ENCODE results near the gene THOC2.
"Not testable (repeated sequence)": the region's sequence is repeated elsewhere in the genome, so short reads cannot be mapped to it uniquely, and the experiment has no call there.

GRCh38 chrX:123734079-123734478 lies 1.2 kb upstream of the THOC2 start:
- TF ChIP-seq CTCF (IDR thresholded peaks at IDR 0.05); ZFX (IDR thresholded peaks at IDR 0.05; ENCODE audit: borderline replicate concordance): not testable (repeated sequence)

All from 22Rv1 (cell line).